WI38 (cell line): Measurements from ENCODE around the gene ACSL6.
"Not testable (repeated sequence)": the region's sequence is repeated elsewhere in the genome, so short reads cannot be mapped to it uniquely, and the experiment has no call there.

Source experiments
- H3K4me3 ChIP-seq: 2 replicates; pipeline ENCODE4 v1.5.1; 2011; ENCODE audit warnings: low read depth, mild to moderate bottlenecking, control low read depth, low read length
- CTCF ChIP-seq: IDR thresholded peaks from 2 replicates; pipeline ENCODE4 v1.5.1; 2012; ENCODE audit warnings: low read depth, mild to moderate bottlenecking, control low read depth, low read length

ACSL6 gene

GRCh38 chr5:131926168-131926567, 85.3 kb downstream of the ACSL6 start:
- no peak overlapping the region for H3K4me3 ChIP-seq
- TF ChIP-seq CTCF, result no peak

GRCh38 chr5:131916481-131916880, 95.0 kb downstream of the ACSL6 start:
- TF ChIP-seq CTCF, result no peak
- no peak overlapping the region for H3K4me3 ChIP-seq

- H3K4me3 ChIP-seq, result no peak overlapping the region
- no peak for TF ChIP-seq CTCF
Measured at GRCh38 chr5:131914472-131914871, 97.0 kb downstream of the ACSL6 start.

- TF ChIP-seq CTCF, result no peak
- no peak overlapping the region for H3K4me3 ChIP-seq
Measured at GRCh38 chr5:131913603-131914002, 97.9 kb downstream of the ACSL6 start.

- no peak for TF ChIP-seq CTCF
- no peak overlapping the region for H3K4me3 ChIP-seq
Measured at GRCh38 chr5:131906668-131907067, 104.8 kb downstream of the ACSL6 start.

GRCh38 chr5:131902266-131902665, 109.2 kb downstream of the ACSL6 start:
- H3K4me3 ChIP-seq, result not testable (repeated sequence)
